ENCODE data around the gene TMEM128. TPM values are rescaled to one million over a fixed set of nuclear protein-coding genes. Genes with fewer than 3 reads are reported as not detected.
"Not testable (repeated sequence)": the region's sequence is repeated elsewhere in the genome, so short reads cannot be mapped to it uniquely, and the experiment has no call there.

The TMEM128 gene
- total RNA-seq, 1 experiment from 2014 or later = 10.1 TPM

- no TSS peak for BruUV-seq (replicated peaks)
- DNase-seq = peak; percentile 74
- no peak overlapping the region for H3K4me3 ChIP-seq (ENCODE audit: low read length)
- ChIA-PET POLR2A (ENCODE audit: unreplicated experiment) (no interaction called here), CTCF (interaction anchor here (1.0 kb wide), 1 partner anchor 10 kb away, joined by 3 read pairs; no protein-coding TSS in a partner anchor)
- peak; percentile 93 for ATAC-seq
- no peaks in the 10 kb centered on the region for H3K9me3 ChIP-seq (ENCODE audit: low read length)
- H3K9me2 ChIP-seq (replicated peaks; ENCODE audit: low read length) = no peaks in the 10 kb centered on the region
- H3F3A ChIP-seq (ENCODE audit: low read length, unreplicated experiment) = no peaks in the 10 kb centered on the region
- peaks cover 5% of the 10 kb centered on the region; the same call in 1 of the 2 replicates for H3K4me1 ChIP-seq (ENCODE audit: insufficient read depth, low read length)
- peak overlapping the region; percentile 22; the same call in 1 of the 2 replicates for H2AFZ ChIP-seq (ENCODE audit: low read length)
- TF ChIP-seq EZH2phosphoT487 (IDR thresholded peaks at IDR 0.05; ENCODE audit: borderline replicate concordance, low read length) (no peak), CTCF (conservative IDR thresholded peaks at IDR 0.05; ENCODE audit: low read depth, low read length) (peak; percentile 71), EZH2 (IDR thresholded peaks at IDR 0.05; ENCODE audit: low read length, unreplicated experiment) (no peak)
- H3K79me2 ChIP-seq (ENCODE audit: low read length) = no peaks in the 10 kb centered on the region
- no peak overlapping the region for H3K9ac ChIP-seq (ENCODE audit: low read length)
- no peaks in the 10 kb centered on the region for H3K36me3 ChIP-seq (ENCODE audit: low read depth, low read length)
- no peaks in the 10 kb centered on the region for H4K20me1 ChIP-seq (ENCODE audit: low read length)
- H3K27me3 ChIP-seq (ENCODE audit: low read length) = 0 out of 2 replicates have a peak, but pooled peaks cover 6% of the 10 kb centered on the region
- H3K27ac ChIP-seq (ENCODE audit: low read length) = no peak overlapping the region
- peak overlapping the region; percentile 2; the same call in 1 of the 2 replicates for H3K4me2 ChIP-seq (ENCODE audit: low read length)
- intact Hi-C loops (cut with micrococcal nuclease) = loop anchor here (1.0 kb wide), 1 partner anchor 75 kb away; no protein-coding TSS in a partner anchor
These were observed 12.2 kb upstream of the TMEM128 start for GRCh38 chr4:4260185-4260751.

- Histone ChIP-seq H3K9me2 (replicated peaks; ENCODE audit: low read length) (no peaks in the 10 kb centered on the region), H4K20me1 (ENCODE audit: low read length) (no peaks in the 10 kb centered on the region), H3K27ac (ENCODE audit: low read length) (no peak overlapping the region), H3K9ac (ENCODE audit: low read length) (no peak overlapping the region), H3K4me3 (ENCODE audit: low read length) (no peak overlapping the region), H3K27me3 (ENCODE audit: low read length) (peaks cover 12% of the 10 kb centered on the region; the same call in 1 of the 2 replicates), H3K9me3 (ENCODE audit: low read length) (no peaks in the 10 kb centered on the region), H2AFZ (ENCODE audit: low read length) (peak overlapping the region; percentile 22; the same call in 1 of the 2 replicates), H3K79me2 (ENCODE audit: low read length) (no peaks in the 10 kb centered on the region), H3F3A (ENCODE audit: low read length, unreplicated experiment) (no peaks in the 10 kb centered on the region), H3K4me2 (ENCODE audit: low read length) (peak overlapping the region; percentile 2; the same call in 1 of the 2 replicates), H3K36me3 (ENCODE audit: low read depth, low read length) (no peaks in the 10 kb centered on the region), H3K4me1 (ENCODE audit: insufficient read depth, low read length) (peaks cover 5% of the 10 kb centered on the region; the same call in 1 of the 2 replicates)
- CTCF ChIA-PET = interaction anchor here (1.0 kb wide), 1 partner anchor 10 kb away, joined by 3 read pairs; no protein-coding TSS in a partner anchor
- intact Hi-C loops (cut with micrococcal nuclease) = loop anchor here (1.0 kb wide), 1 partner anchor 76 kb away; no protein-coding TSS in a partner anchor
- DNase-seq (no peak), ATAC-seq (no peak)
- POLR2A ChIA-PET (ENCODE audit: unreplicated experiment) = no interaction called here
- no TSS peak for BruUV-seq (replicated peaks)
- no peak for TF ChIP-seq EZH2 (IDR thresholded peaks at IDR 0.05; ENCODE audit: low read length, unreplicated experiment)
- TF ChIP-seq CTCF (conservative IDR thresholded peaks at IDR 0.05; ENCODE audit: low read depth, low read length) = no peak
- no peak for TF ChIP-seq EZH2phosphoT487 (IDR thresholded peaks at IDR 0.05; ENCODE audit: borderline replicate concordance, low read length)
These were observed 11.6 kb upstream of the TMEM128 start for GRCh38 chr4:4259484-4260100.

GRCh38 chr4:4257705-4258104, 9.7 kb upstream of the TMEM128 start:
- H2AFZ ChIP-seq (ENCODE audit: low read length); BruUV-seq (replicated peaks); H3K79me2 ChIP-seq (ENCODE audit: low read length); DNase-seq; H3F3A ChIP-seq (ENCODE audit: low read length, unreplicated experiment); H3K9ac ChIP-seq (ENCODE audit: low read length); H3K36me3 ChIP-seq (ENCODE audit: low read depth, low read length); H3K4me1 ChIP-seq (ENCODE audit: insufficient read depth, low read length); POLR2A ChIA-PET (ENCODE audit: unreplicated experiment); H3K9me2 ChIP-seq (replicated peaks; ENCODE audit: low read length); H3K4me2 ChIP-seq (ENCODE audit: low read length); H3K9me3 ChIP-seq (ENCODE audit: low read length); ATAC-seq; CTCF ChIA-PET; H3K27ac ChIP-seq (ENCODE audit: low read length); intact Hi-C loops (cut with micrococcal nuclease); H3K4me3 ChIP-seq (ENCODE audit: low read length); H4K20me1 ChIP-seq (ENCODE audit: low read length): not testable (repeated sequence)
- H3K27me3 ChIP-seq (ENCODE audit: low read length) = peaks cover 17% of the 10 kb centered on the region; the same call in 1 of the 2 replicates

All from PC-3 (cell line).